GM12873 (cell line): Measurements from ENCODE around the gene CCNQ.

Source experiments
- CTCF ChIP-seq: IDR thresholded peaks from 2 replicates; pipeline ENCODE4 v1.5.1; 2012; ENCODE audit warnings: low read depth, mild to moderate bottlenecking, moderate library complexity, low read length, control low read depth; ENCODE audit not compliant: insufficient read depth; ENCODE audit errors: missing control alignments

CCNQ gene

GRCh38 chrX:153639177-153640044 lies 40.5 kb upstream of the CCNQ start:
- no peak for TF ChIP-seq CTCF

- TF ChIP-seq CTCF, result no peak
Measured at GRCh38 chrX:153638436-153639176, 39.7 kb upstream of the CCNQ start.

- no peak for TF ChIP-seq CTCF
Measured at GRCh38 chrX:153638041-153638371, 39.1 kb upstream of the CCNQ start.

- TF ChIP-seq CTCF, result no peak
Measured at GRCh38 chrX:153637121-153638040, 38.4 kb upstream of the CCNQ start.

- no peak for TF ChIP-seq CTCF
Measured at GRCh38 chrX:153636716-153637115, 37.8 kb upstream of the CCNQ start.

GRCh38 chrX:153635788-153636668 lies 37.1 kb upstream of the CCNQ start:
- peak; percentile 58 for TF ChIP-seq CTCF
